ENCODE results near the gene NFIB. TPM values are rescaled to one million over a fixed set of nuclear protein-coding genes. Genes with fewer than 3 reads are reported as not detected.

Gene NFIB
- total RNA-seq, 1 donor from 2014 or later: 2.4 TPM

DNA sequence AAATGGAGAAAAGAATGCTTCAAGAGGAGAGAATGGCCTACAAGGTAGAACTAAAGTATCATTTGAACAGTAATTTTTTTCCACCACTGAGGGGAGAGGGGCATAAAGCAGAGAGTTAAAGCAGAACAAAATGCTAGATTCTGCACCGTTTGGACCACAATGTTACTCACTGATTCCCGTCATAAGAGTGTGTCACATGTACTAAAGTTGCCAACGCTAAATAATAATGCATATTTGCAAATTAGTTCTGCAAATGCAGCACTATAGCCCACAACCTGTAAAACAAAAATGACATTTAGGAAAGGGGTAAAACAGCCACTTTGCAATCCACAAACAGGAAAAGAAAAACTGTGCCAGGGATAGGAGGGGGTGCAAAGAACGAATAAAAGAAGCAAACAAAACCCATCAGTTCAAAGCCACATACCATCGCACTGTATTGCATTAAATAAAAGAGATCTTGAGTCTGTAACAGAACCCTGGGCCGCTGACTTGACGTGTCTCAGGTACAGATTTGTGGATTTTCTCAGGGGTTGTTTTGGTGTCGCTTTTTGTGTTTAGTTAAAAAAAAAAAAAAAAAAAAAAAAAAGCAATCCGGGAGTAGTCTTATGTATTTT lies 7.7 kb upstream of the NFIB start:
- DNase-seq (ENCODE audit: low read depth): no peak
- TF ChIP-seq, protein P1, sequence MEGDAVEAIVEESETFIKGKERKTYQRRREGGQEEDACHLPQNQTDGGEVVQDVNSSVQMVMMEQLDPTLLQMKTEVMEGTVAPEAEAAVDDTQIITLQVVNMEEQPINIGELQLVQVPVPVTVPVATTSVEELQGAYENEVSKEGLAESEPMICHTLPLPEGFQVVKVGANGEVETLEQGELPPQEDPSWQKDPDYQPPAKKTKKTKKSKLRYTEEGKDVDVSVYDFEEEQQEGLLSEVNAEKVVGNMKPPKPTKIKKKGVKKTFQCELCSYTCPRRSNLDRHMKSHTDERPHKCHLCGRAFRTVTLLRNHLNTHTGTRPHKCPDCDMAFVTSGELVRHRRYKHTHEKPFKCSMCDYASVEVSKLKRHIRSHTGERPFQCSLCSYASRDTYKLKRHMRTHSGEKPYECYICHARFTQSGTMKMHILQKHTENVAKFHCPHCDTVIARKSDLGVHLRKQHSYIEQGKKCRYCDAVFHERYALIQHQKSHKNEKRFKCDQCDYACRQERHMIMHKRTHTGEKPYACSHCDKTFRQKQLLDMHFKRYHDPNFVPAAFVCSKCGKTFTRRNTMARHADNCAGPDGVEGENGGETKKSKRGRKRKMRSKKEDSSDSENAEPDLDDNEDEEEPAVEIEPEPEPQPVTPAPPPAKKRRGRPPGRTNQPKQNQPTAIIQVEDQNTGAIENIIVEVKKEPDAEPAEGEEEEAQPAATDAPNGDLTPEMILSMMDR (conservative IDR thresholded peaks at IDR 0.05; ENCODE audit: low read depth, low read length): no peak
- H3K4me3 ChIP-seq (ENCODE audit: low read depth, low read length): peak overlapping the region; percentile 63

DNA sequence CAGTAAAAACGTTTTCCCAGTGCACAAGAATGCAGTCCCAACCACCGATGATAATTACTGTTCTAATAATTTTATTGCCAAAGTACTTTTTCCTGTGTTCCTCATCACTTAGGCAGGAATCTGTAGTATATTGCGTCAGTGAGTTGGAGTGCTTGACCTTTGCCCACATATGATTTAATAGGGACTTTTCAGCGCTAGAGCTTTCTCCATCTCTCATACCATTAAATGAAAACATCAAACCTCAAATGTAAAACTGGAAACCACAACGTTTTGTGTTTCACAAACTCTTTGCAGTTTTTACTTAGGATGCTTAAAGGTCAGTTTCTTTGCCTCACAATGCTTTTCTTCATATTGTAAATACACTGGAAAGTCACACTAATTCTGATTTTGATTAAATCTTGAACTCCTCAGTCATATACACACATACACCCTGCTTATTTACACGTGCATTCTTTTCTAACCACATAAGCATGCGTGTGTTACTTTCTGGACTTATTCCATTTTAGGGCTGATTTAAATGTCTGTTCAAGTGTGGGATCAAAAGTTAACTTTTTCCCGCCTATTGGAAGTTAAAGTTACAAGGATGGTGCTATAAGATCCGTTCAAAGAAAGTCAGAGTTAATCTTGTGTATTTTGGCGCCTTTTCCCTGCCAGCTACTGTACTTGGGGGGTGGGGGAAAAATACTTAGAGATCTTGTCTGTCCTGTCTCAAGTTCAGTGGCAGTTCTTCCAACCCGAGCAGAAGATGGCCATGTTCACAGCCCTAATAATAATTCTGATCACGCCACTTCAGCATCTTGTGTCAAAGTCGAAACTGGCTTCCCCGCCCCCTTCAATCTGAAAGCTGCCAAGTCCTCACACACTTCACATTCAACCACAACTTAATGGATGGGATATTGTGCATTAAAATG lies 6.6 kb upstream of the NFIB start:
- DNase-seq (ENCODE audit: low read depth): no peak
- peak overlapping the region; percentile 63 for H3K4me3 ChIP-seq (ENCODE audit: low read depth, low read length)
- TF ChIP-seq, protein P1 (conservative IDR thresholded peaks at IDR 0.05; ENCODE audit: low read depth, low read length): no peak

DNA sequence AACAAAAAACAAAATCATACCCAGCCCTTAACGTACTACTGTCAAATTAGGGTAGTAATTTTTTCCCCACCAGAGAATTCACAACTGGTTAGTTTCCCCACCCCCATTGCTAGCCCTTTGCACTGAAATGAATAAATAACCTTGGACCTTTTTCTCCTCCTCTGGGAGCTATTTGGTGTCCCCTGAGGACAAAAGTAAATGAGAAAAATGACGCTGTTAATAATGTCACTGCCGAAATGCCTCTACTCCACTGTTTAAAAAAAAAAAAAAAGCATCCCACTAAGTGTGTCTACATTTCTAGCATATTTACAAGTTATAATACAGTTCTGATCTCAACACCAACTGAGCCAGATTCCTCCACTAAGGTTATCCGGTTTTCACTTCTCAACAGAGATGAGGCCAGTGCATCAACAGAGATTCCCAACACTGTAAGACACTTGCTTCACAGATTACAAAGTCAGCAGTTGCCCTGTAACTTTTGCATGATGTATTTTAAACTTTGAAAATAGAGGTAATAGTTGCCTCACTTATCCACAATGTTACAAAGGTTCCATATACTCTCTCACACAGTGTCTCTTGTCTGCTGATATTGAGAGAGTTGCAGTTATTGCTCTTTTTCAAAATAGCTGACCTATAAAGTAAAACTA lies 5.1 kb upstream of the NFIB start:
- DNase-seq (ENCODE audit: low read depth): no peak
- no peak overlapping the region for H3K4me3 ChIP-seq (ENCODE audit: low read depth, low read length)
- TF ChIP-seq, protein P1 (conservative IDR thresholded peaks at IDR 0.05; ENCODE audit: low read depth, low read length): no peak

DNA sequence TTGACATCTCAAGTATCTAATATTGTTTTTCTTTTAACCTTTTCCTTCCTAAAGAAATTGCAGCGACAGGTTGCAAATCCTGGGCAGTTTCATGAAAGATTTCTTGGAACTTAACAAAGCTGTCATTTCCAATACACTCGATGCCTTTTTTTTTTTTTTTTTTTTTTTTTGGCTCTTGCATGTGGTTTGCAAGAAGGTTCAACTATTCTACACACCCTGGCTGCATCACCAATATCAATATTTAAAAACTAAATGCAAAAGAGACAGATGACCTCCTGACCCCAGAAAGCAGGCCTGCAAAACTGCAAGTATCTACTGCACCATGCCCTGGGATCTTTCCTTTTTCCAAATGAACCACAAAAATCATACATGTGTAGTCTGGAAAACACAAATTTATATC lies 4.4 kb upstream of the NFIB start:
- no peak for DNase-seq (ENCODE audit: low read depth)
- TF ChIP-seq, protein P1 (conservative IDR thresholded peaks at IDR 0.05; ENCODE audit: low read depth, low read length): no peak
- no peak overlapping the region for H3K4me3 ChIP-seq (ENCODE audit: low read depth, low read length)

- TF ChIP-seq, protein P1 (conservative IDR thresholded peaks at IDR 0.05; ENCODE audit: low read depth, low read length): no peak
- no peak for DNase-seq (ENCODE audit: low read depth)
- no peak overlapping the region for H3K4me3 ChIP-seq (ENCODE audit: low read depth, low read length)
These were observed 3.9 kb upstream of the NFIB start for GRCh38 chr9:14317667-14318320.

DNA sequence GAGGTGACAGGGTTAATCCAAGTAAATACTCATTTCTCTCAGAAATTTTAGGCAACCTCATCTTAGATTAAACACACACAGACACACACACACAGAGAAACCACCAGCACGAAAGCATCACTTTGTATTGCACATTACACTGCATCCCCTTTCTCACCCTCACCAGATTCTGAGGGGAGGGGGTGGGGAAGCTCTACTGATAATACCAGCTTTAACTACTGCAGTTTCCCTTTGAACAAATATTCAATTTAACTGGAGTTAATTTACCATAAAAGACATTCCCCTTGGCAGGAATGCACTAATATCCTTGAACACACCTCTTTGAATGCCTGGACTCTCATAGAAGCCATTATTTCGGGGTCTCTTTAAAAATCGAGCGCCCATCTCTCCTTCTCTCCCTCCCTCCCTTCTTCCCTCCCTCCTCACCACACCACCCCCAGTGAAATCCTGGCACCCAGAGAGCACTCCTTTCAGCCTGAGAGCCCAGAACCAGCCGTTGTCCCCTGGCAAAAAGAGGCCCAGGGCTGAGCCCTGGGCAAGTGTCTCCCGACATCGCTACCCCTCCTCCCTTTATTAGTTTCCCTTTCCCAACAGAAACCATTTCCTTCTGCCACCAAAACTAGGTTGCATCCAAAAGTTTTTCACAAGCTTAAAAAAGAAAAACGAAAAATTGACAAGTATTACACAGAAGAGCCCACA lies 2.8 kb upstream of the NFIB start:
- TF ChIP-seq, protein P1 (conservative IDR thresholded peaks at IDR 0.05; ENCODE audit: low read depth, low read length): no peak
- H3K4me3 ChIP-seq (ENCODE audit: low read depth, low read length): peak overlapping the region; percentile 72
- DNase-seq (ENCODE audit: low read depth): no peak
